SK-MEL-5 (cell line): ENCODE results near the gene RAD51D. TPM values are rescaled to one million over a fixed set of nuclear protein-coding genes. Genes with fewer than 3 reads are reported as not detected.
"Not testable (repeated sequence)": the region's sequence is repeated elsewhere in the genome, so short reads cannot be mapped to it uniquely, and the experiment has no call there.

Source experiments
- DNase-seq: peaks from one replicate; pipeline ENCODE4 v3.0.0-alpha.2; 2016; ENCODE audit warnings: low read depth, low spot score
- in situ Hi-C: cut with HindIII; loops from 2 replicates; pipeline ENCODE4 v1.10.0; 2016; ENCODE audit warnings: low sequenced_read_pairs, high pct_unique_total_duplicates, low pct_unique_long_range_greater_than_20kb
- total RNA-seq: library from RNA; depleted of rRNA; stranded (reverse); fragments of >200 nt; shearing (Covaris generic); gene quantifications from 2 replicates; pipeline ENCODE4 v1.2.3, GENCODE V29; 2014

Gene RAD51D
- total RNA-seq, 1 experiment from 2014 or later, result 5.5 TPM

DNA sequence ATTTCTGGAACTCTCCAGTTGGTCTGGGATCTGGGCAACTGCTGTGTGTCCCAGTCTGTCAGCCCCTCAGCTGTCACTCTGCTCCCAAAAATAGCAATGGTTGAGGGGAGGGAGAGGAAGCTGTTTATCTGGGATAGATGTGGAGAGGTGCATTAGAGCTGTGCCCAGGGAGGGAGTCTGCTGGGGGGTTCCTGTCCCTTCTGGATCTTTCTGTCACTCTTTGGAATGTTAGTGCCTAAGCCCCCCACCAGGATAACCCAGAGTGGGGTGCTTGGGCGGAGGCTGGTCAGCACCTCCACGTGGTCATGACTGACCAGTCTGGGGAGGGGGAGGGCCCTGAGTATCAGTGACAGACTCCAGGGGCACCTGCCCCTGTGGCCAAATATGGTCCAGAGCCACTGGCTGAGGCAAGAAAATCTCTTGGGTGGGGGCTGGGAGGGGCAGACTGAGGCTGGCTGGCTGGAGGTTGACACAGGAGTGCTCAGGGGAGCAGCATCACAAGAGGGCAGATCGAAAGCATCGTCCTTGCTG is 27.8 kb upstream of the RAD51D start, which contains the start of gene UNC45B:
Gene UNC45B, plus strand, starts transcription at position 443 of the 531 bp plus-strand sequence. CDS start 447 bp downstream, outside the sequence.
- DNase-seq, result no peak
- in situ Hi-C loops, result no loop called here

DNA sequence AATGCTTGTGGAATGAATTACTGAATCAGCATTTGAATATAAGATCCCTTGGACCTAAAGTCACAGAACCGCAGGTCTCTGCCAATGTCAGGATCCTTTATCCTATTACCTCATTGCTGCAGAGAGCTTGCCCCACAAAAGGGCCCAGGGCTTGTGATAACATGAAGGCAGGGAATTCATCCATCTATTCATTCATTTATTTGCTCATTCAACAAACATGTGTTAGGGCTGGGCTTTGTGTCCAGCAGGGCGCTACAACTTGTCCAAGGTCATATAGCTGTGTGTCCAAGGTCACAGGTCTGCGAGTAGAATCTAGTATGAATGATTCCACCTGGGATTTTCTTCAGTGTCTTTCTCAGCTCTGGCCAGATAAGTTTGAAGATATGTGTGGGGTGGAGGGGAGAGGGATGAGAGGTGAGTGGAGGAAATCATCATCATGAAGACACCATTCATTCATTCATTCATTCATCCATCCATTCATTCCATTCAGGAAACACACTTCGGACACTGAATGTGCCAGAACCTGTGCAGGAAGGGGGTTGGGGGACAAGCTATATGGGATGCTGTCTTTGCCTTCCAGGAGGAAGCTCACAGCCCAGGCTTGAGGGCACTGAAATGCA is 26.7 kb upstream of the RAD51D start:
- no peak for DNase-seq
- in situ Hi-C loops, result no loop called here

DNA sequence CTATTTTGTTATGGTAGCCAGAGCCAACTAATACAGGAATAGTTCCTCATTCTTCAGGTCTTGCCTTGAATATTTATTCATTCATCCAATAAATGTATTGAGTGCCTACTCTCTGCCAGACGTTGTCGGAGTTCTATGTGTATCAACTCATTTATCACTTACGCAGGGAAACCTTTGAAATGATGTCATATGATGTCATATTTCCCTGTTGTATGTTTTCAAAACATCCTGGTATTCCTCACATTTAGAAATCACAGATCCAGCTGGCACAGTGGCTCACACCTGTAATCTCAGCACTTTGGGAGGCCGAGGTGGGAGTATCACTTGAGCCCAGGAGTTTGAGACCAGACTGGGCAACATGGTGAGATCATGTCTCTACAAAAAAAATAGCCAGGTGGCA is 25.2 kb upstream of the RAD51D start:
- in situ Hi-C loops, result no loop called here

DNA sequence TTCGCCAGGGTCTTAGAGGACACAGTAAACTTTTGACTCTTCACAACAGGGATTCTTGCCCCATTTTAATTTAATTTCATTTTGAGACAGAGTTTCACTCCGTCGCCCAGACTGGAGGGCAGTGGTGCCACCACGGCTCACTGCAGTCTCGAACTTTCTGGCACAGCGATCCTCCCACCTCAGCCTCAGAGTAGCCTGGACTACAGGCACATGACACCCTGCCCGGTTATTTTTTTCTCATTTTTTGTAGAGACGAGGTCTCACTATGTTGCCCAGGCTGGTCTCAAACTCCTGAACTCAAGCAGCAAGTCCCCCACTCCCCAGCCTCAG is 22.8 kb upstream of the RAD51D start:
- in situ Hi-C loops, result no loop called here
- no peak for DNase-seq

More for the DNA sequence above, 25.2 kb upstream of the RAD51D start:
- no peak for DNase-seq

DNA sequence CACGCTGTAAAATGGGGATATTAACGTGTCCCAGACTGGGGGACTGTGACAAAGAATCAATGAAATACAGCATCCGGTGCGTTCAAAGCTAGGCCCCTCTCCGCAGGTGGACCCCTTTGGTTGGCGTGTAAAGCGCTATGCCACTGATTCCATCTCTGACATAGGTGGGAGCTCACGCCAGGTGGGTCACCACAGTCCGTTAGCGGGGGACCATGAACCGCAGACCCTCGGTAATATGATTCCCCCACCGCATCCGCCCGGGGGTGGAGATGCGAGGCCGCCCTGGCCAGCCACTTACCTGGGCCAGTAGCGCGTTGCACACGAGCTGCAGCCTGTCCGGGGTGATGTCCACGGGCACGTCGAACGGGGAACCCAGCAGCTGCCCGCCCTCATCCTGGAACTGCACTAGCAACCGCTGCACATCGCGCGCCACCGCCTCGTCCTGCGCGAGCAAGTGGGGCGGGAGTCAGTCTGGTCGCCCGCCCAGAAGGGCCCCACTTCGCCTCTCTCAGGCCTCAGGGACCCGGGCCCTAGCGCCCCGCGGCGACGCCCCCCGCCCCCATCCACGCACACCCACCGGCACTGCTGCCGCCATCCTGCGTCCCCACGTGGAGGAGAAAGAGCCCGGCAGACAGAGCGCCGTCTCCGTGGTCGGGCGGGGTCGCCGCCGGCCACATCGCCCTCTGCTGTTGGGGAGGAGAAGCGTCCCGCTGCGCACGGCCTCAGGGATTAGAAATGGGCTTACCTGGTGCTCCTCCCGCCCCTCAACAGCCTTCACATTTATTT is 22.2 kb upstream of the RAD51D start, which contains the start of gene NLE1:
Gene NLE1, minus strand, starts transcription at position 623 of the 786 bp plus-strand sequence. Its CDS starts 28 bp downstream, at position 595.
- in situ Hi-C loops, result no loop called here
- peak; percentile 74 for DNase-seq

DNA sequence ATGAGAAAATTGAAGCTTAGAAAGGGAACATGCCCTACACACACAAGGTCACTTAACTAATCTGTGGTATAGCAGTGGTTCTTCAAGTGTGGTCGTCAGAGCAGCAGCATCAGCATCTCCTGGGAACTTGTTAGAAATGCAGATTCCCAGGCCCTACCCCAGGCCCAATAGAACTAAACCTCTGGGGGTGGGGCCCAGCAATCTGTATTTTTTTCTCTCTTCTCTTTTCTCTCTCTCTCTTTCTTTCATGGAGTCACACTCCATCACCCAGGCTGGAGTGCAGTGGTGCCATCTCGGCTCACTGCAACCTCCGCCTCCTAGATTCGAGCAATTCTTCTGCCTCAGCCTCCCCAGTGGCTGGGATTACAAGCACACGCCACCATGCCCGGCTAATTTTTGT is 18.6 kb upstream of the RAD51D start:
- in situ Hi-C loops, result no loop called here
- no peak for DNase-seq

DNA sequence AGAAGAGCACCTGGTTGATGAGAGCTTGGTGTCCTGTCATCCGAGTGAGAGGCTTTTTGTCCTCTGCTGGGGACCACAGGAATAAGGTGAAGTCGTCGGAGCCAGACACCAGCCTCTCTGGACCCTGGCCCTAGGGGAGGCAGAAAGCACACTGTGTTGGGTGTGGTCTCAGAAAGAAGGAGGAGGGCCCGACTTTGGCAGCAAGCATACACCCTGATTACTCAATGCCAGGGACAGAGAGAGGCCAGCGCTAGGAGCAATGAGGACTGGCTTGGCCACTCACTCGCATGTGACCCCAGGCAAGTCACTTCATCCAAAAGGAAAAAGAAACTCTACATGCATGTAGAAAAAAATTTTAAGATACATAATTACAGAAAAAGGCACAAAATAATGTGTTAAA is 15.7 kb upstream of the RAD51D start:
- in situ Hi-C loops, result no loop called here
- no peak for DNase-seq

DNA sequence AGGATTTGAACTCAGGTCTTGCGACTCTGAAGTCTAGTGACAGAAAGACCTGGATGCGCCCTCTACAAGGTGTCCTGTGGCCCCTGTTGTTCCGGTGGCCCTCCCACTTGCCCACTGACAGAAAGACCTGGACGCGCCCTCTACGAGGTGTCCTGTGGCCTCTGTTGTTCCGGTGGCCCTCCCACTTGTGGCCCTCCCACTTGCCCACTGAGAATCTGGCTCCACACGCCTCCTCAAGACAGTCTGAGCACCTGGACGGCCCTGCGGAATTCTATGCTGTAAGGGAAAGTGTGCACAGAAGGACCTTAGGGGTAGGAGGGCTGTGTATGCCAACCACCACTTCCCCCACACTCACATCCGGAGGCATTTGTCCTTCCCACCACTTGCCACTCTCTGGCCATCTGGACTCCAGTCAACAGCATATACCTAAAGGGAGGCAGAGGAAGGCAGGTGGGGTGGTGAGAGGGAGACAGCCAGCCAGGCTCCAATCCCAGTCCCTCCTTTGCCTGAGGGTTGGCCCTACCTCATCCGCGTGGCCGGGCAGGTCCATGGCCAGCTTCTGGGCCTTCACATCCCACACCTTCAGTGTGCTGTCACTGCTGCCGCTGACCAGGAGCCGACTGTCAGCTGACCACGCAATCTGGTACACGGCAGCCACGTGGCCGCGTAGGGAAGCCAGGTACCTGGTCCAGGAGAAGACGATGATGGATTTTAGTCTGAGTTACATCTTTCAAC is 13.3 kb upstream of the RAD51D start:
- in situ Hi-C loops, result no loop called here
- no peak for DNase-seq

DNA sequence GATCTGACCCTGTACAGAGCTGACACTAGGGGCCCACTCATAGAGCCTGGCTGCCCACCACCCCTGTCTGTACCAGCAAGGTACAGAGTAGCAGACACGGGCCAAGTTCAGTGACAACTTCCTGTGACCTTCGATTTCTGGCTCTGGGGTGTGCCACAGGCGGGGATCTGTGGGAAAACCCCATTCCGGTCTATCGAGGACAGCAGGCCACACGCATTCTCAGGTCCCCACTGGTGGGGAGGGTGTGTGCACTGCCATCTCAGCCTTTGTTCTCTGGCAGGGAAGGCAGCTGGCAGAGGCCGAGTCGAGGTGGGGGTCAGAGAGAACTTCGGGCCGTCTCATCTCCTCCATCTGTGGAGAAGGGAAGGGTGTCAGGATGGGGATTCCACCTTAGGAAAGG is 12.4 kb upstream of the RAD51D start:
- no peak for DNase-seq
- in situ Hi-C loops, result no loop called here

DNA sequence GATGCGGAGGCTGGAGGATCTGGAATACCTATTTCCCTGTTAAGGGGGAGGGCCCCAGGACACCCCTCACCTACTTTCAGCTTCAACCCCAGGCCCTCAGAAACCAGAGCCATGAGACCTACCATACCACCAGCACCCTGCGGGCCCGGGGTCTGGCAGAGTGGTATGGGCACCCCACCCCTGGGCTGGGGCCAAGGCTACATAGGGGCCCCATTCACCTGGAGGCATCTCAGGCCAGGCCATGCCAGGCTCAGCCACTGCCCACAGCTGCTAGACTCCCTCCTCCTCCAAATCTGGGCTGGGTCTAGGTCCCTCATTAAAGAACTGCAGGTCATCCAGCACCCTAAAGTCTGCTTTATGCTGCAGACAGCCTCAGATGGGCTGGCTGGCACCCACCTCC is 10.7 kb upstream of the RAD51D start:
- in situ Hi-C loops, result no loop called here
- no peak for DNase-seq

DNA sequence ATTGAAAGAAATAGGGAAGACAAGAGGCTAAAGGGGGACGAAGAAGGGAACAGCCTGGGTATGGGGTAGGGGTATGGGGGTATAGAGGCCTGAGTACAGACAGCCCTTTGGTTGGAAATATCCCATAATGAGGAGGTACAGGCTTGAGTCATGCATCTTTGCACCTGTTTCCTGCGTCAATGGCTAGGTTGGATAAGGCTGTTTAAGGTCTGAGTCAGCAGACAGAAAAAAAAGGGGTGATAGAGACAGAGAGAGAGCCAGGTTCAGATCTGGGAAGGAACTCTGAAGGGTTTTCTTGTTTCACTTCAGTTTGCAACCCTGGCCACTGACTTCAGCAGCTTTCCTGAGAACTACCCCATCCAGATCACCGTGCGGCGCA is 10.3 kb upstream of the RAD51D start:
- no peak for DNase-seq
- in situ Hi-C loops, result no loop called here

DNA sequence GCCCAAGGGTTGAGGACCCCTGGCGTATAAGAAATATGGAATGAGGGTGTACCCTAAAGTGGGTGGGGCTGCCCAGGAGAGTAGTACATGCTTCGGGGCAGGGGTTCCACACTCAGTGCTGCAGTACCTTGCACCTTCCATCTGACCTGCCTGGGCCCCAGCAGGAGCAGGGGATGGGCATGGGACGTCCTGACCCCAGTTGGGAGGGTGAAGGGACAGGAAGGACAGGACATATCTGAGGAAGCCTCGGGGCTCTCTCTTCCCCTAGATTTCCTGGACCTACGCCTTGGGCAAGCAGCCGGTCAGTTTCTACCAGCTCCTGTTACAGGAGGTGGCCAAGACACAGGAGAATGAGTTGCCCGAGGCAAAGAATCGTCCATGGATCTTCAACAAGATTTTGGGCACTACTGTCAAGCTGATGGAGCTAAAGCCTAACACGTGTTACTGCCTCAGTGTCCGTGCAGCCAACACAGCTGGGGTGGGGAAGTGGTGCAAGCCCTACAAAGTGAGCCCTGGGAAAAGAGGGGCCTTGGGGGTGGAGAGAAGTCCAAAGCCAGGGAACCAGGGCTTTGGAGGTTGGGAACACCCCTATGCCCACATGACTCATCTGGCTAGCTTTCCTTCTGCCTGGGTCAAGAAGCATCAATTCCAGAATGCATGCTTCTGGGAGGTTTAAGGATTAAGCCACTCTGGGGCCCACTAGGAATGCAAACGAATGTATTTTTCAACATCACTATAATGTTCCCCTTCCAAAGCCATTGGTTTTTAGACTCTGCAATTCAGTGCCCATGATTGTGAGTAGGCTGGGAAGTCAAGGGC is 9.7 kb upstream of the RAD51D start:
- in situ Hi-C loops, result no loop called here
- DNase-seq, result no peak

DNA sequence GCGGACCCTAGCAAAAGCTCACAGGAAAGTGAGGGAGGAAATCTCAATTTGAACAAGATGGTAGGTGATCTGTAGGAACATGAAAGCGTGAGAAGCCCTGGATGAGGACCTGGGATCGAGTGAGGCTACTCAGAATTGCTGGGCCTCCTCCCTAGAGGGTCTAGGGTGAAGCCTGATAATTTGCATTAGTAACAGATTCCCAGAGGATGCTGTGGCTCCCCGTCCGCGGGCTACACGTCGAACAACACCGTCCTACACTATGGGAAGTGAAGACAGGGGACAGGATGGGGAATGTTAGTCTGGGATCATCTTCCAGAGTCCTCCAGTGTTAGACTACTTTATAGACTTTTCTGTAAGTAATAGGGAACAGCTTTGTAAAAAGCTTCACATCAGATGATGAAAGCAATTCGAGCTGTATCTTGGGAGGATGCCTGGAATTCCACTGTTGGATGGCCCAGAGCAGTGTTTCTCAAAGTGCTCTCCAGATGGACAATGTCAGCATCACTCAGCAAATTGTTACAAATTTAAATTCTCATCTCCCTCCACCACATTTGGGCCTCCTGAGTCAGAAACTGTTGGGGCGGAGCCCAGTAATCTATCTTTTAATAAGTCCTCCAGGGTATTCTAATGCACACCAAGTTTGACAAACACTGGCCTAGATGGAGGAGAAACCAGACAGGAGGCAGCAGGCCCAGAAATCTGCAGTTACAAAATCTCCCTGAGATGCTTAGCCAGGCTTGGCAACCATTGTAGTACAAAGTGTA is 8.3 kb upstream of the RAD51D start:
- in situ Hi-C loops, result no loop called here

DNA sequence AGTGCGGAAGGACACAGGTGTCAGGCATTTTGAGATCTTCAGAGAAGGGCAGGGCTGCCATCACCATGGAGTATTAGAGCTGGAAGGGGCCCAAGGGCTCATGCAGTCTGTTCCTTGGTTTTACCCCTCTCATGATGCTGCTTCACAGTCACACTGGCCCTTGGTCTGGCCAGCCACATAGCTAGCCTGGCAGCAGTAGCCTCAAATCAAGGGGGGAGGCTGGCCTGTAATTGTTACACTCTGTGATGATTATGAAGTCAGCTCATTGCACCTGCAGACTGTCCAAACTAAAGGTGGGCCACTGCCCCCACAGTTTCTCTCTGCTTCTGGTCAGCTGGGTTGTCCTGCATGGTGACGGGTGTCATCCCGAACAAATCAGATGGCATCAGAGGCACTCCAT is 1.7 kb upstream of the RAD51D start, which contains the start of gene FNDC8:
Gene FNDC8, plus strand, starts transcription at position 301 of the 400 bp plus-strand sequence. Its CDS starts 79 bp downstream, at position 380.
- in situ Hi-C loops, result no loop called here
- no peak for DNase-seq

More for the DNA sequence above, 8.3 kb upstream of the RAD51D start:
- no peak for DNase-seq

DNA sequence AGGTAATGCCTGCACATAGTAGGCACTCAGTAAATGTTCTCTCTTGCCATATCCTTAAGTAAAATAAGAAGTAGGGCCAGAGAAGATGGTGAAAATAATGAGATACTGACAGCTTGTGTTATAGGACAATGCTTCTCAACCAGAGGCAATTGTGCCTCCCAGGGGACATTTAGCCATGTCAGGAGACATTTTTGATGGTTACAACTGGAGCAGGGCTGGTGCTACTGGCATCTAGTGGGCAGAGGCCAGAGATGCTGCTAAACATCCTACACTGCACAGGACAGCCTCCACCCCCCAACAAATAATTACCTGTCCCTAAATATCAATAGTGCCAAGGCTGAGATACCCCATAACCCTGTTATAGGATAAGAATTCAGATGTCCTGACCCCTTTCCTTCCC is 1.7 kb downstream of the RAD51D start:
- peak; percentile 65 for DNase-seq
- in situ Hi-C loops, result no loop called here

DNA sequence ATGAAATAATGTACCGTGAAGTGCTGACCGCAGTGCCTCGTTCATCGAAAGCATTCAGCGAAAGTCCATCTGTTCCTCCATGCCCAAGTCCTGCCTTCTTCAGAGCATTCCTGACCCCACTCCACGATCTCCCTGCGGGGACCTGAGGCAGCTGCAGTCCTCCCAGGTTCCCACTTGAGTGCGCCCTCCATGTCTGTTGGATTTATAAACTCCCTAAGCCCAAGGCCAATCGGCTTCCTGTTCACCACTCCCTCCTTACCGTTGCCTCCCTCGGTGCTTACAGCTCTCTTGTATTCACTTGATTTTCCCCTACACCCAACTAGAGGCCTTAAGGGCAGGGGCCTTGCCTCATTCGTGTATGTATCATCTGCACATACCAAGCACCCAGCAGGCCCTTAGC is 2.8 kb downstream of the RAD51D start:
- in situ Hi-C loops, result no loop called here
- no peak for DNase-seq

DNA sequence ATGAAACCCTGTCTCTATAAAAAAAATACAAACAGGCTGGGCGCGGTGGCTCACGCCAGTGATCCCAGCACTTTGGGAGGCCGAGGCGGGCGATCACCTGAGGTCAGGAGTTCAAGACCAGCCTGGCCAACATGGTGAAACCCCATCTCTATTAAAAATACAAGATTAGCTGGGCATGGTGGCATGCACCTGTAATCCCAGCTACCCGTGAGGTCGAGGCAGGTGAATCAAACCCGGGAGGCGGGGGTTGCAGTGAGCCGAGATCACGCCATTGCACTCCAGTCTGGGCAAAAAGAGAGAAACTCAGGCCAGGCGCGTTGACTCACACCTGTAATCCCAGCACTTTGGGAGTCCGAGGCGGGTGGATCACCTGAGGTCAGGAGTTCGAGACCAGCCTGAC is 8.9 kb downstream of the RAD51D start:
- in situ Hi-C loops, DNase-seq: not testable (repeated sequence)
